H1 (cell line): Measurements from ENCODE around the gene CARM1. TPM values are rescaled to one million over a fixed set of nuclear protein-coding genes. Genes with fewer than 3 reads are reported as not detected.

ENCODE experiments used
- CTCF ChIA-PET: fragments of 300-600 bp; sonication (Branson Sonifier 250); formaldehyde crosslinking; loops from one replicate; lab custom pipeline; 2021; ENCODE audit not compliant: partially characterized antibody; lab: Charles Lee
- POLR2A ChIA-PET: fragments of 300-600 bp; sonication (Branson Sonifier 250); formaldehyde crosslinking; loops from one replicate; lab custom pipeline; 2021; ENCODE audit warnings: inconsistent platforms; ENCODE audit not compliant: partially characterized antibody; lab: Charles Lee
- DNase-seq, 2 experiments: peaks; one replicate each; pipeline versions ENCODE4 v3.0.0 to v3.0.0-alpha.2; 2010 to 2022; ENCODE audit warnings: low spot score in 2 of 2, low read depth in 1 of 2, mixed read lengths in 1 of 2
- FAIRE-seq: peaks from 2 replicates; lab custom pipeline; 2011; peaks lifted over from hg19 to GRCh38; lab: Jason Lieb, UNC
- H2AFZ ChIP-seq: 2 replicates; pipeline ENCODE4 v1.8.1; 2012; ENCODE audit warnings: low read length, inconsistent platforms
- H2AK5ac ChIP-seq: 2 replicates; pipeline ENCODE4 v1.6.1; 2013; ENCODE audit warnings: low read depth, low read length
- H2BK120ac ChIP-seq: replicated peaks from 2 replicates; pipeline ENCODE3; 2013; ENCODE audit warnings: low read depth, low read length, inconsistent platforms
- H2BK12ac ChIP-seq: 2 replicates; pipeline ENCODE4 v1.6.1; 2013; ENCODE audit warnings: low read depth, low read length
- H2BK15ac ChIP-seq: 2 replicates; pipeline ENCODE4 v1.6.1; 2013; ENCODE audit warnings: low read length
- H2BK20ac ChIP-seq: 2 replicates; pipeline ENCODE4 v1.6.1; 2013; ENCODE audit warnings: low read length
- H2BK5ac ChIP-seq: 2 replicates; pipeline ENCODE4 v1.6.1; 2013; ENCODE audit warnings: low read depth, low read length
- H3K14ac ChIP-seq: 2 replicates; pipeline ENCODE4 v1.6.1; 2013; ENCODE audit warnings: inconsistent platforms; ENCODE audit not compliant: insufficient read length
- H3K18ac ChIP-seq: 2 replicates; pipeline ENCODE4 v1.6.1; 2013; ENCODE audit warnings: low read length; ENCODE audit errors: extremely low read depth
- H3K23ac ChIP-seq: 2 replicates; pipeline ENCODE4 v1.6.1; 2013; ENCODE audit warnings: inconsistent platforms; ENCODE audit not compliant: insufficient read length
- H3K23me2 ChIP-seq: 2 replicates; pipeline ENCODE4 v1.6.1; 2013; ENCODE audit warnings: low read depth, low read length
- H3K27ac ChIP-seq: 2 replicates; pipeline ENCODE4 v1.6.1; 2011; ENCODE audit warnings: low read depth, low read length, inconsistent platforms
- H3K27me3 ChIP-seq, 4 experiments: replicated peaks in 1 of 4; 1 replicate in 1 of 4; 2 replicates in 3 of 4; pipeline versions ENCODE4 v1.6.1 to v1.8.1; 2011 to 2013; ENCODE audit warnings: low read length in 3 of 4, mild to moderate bottlenecking in 3 of 4, inconsistent platforms in 2 of 4, mixed read lengths in 2 of 4, moderate library complexity in 1 of 4; ENCODE audit not compliant: control insufficient read depth in 3 of 4, insufficient read depth in 3 of 4; ENCODE audit errors: extremely low read depth in 1 of 4
- H3K36me3 ChIP-seq, 4 experiments: 2 replicates each; pipeline versions ENCODE4 v1.6.1 to v1.8.1; 2011 to 2013; ENCODE audit warnings: mild to moderate bottlenecking in 4 of 4, low read length in 3 of 4, moderate library complexity in 2 of 4, control low read depth in 1 of 4, inconsistent platforms in 1 of 4; ENCODE audit not compliant: insufficient read depth in 4 of 4, control insufficient read depth in 2 of 4
- H3K4ac ChIP-seq: replicated peaks from 2 replicates; pipeline ENCODE3; 2013; ENCODE audit warnings: low read length, low read depth, mixed read lengths, inconsistent platforms; ENCODE audit not compliant: insufficient read length
- H3K4me1 ChIP-seq, 4 experiments: replicated peaks in 1 of 4; 1 replicate in 1 of 4; 2 replicates in 3 of 4; pipeline versions ENCODE4 v1.6.1 to v1.8.1; 2011 to 2013; ENCODE audit warnings: low read length in 3 of 4, inconsistent platforms in 2 of 4, mixed read lengths in 1 of 4; ENCODE audit not compliant: insufficient read depth in 4 of 4, control insufficient read depth in 3 of 4
- H3K4me2 ChIP-seq, 2 experiments: 2 replicates each; pipeline versions ENCODE4 v1.6.1 to v1.8.1; 2011 to 2013; ENCODE audit warnings: low read depth in 2 of 2, low read length in 2 of 2, control low read depth in 1 of 2, inconsistent platforms in 1 of 2, mild to moderate bottlenecking in 1 of 2; ENCODE audit not compliant: insufficient read depth in 1 of 2
- H3K4me3 ChIP-seq, 4 experiments: fragments of 200-600, 300-600 bp in 1 of 4; sonication (generic), shearing (Covaris generic), sonication (Bioruptor Twin) in 1 of 4; 2 replicates each; pipeline versions ENCODE4 v1.5.1 to v1.8.1; 2011 to 2016; ENCODE audit warnings: low read length in 4 of 4, low read depth in 3 of 4, control low read depth in 2 of 4, inconsistent platforms in 2 of 4, mild to moderate bottlenecking in 2 of 4, mixed read lengths in 1 of 4, moderate library complexity in 1 of 4; ENCODE audit not compliant: insufficient read depth in 2 of 4; ENCODE audit errors: extremely low read depth in 1 of 4
- H3K56ac ChIP-seq: replicated peaks from 2 replicates; pipeline ENCODE3; 2013; ENCODE audit warnings: low read depth, mild to moderate bottlenecking, mixed read lengths, low read length, inconsistent platforms; ENCODE audit not compliant: insufficient read length
- H3K79me1 ChIP-seq: 2 replicates; pipeline ENCODE4 v1.6.1; 2013; ENCODE audit warnings: low read depth, low read length, control low read depth
- H3K79me2 ChIP-seq, 2 experiments: 2 replicates each; pipeline versions ENCODE4 v1.6.1 to v1.8.1; 2012 to 2013; ENCODE audit warnings: low read length in 2 of 2, mild to moderate bottlenecking in 2 of 2, inconsistent platforms in 1 of 2; ENCODE audit not compliant: insufficient read depth in 2 of 2, control insufficient read depth in 1 of 2
- H3K9ac ChIP-seq, 4 experiments: replicated peaks in 1 of 4; 1 replicate in 1 of 4; 2 replicates in 3 of 4; pipeline versions ENCODE4 v1.6.1 to v1.8.1; 2011 to 2013; ENCODE audit warnings: low read depth in 3 of 4, low read length in 3 of 4, control low read depth in 2 of 4, mild to moderate bottlenecking in 2 of 4, moderate library complexity in 2 of 4, inconsistent platforms in 1 of 4; ENCODE audit errors: extremely low read depth in 1 of 4
- H3K9me3 ChIP-seq, 2 experiments: 2 replicates each; pipeline versions ENCODE4 v1.6.1 to v1.8.1; 2012 to 2013; ENCODE audit warnings: mild to moderate bottlenecking in 2 of 2, moderate library complexity in 2 of 2, control low read depth in 1 of 2, inconsistent platforms in 1 of 2, low read depth in 1 of 2, low read length in 1 of 2, mixed read lengths in 1 of 2; ENCODE audit not compliant: insufficient read depth in 2 of 2
- H4K20me1 ChIP-seq, 2 experiments: replicated peaks in 1 of 2; 2 replicates each; pipeline versions ENCODE3 to v1.8.1; 2011 to 2013; ENCODE audit warnings: inconsistent platforms in 2 of 2, low read length in 2 of 2, mild to moderate bottlenecking in 1 of 2; ENCODE audit not compliant: insufficient read depth in 2 of 2, control insufficient read depth in 1 of 2
- H4K5ac ChIP-seq: 2 replicates; pipeline ENCODE4 v1.6.1; 2013; ENCODE audit warnings: low read length, low read depth, mixed read lengths, inconsistent platforms; ENCODE audit not compliant: insufficient read length
- H4K8ac ChIP-seq: 2 replicates; pipeline ENCODE4 v1.8.0; 2013; ENCODE audit warnings: mild to moderate bottlenecking, moderate library complexity, low read length, inconsistent platforms; ENCODE audit not compliant: insufficient read depth; ENCODE audit errors: extremely low read depth
- H4K91ac ChIP-seq: replicated peaks from 2 replicates; pipeline ENCODE3; 2013; ENCODE audit warnings: low read length, mixed read lengths, inconsistent platforms; ENCODE audit not compliant: insufficient read length
- CREB1 ChIP-seq: IDR thresholded peaks from 2 replicates; pipeline ENCODE4 v1.6.1; 2012; ENCODE audit warnings: inconsistent platforms
- SIRT6 ChIP-seq: IDR thresholded peaks from one replicate; pipeline ENCODE4 v1.7.1; 2012; ENCODE audit warnings: low read length, inconsistent platforms
- WGBS, 2 experiments: shearing (Covaris generic) in 1 of 2; methylation state at CpG; one replicate each; pipeline versions ENCODE4 v1.1.6 to v1.1.7; 2013 to 2015; ENCODE audit warnings: low lambda C conversion rate in 2 of 2, mixed read lengths in 2 of 2, inconsistent platforms in 1 of 2, low coverage in 1 of 2, missing lambda C conversion rate in 1 of 2; ENCODE audit not compliant: insufficient replicate concordance in 2 of 2, insufficient coverage in 1 of 2, insufficient read length in 1 of 2; ENCODE audit errors: extremely low coverage in 1 of 2, missing lambda C conversion rate in 1 of 2; 5-methylcytosine and 5-hydroxymethylcytosine counted together
- polyA plus RNA-seq, 7 experiments: library from polyadenylated mRNA; depleted of rRNA in 3 of 7; stranded (reverse) in 5 of 7; unstranded in 2 of 7; fragments of >200 nt in 5 of 7; fragments of 200-250 nt in 2 of 7; gene quantifications; 1 replicate in 5 of 7; 2 replicates in 1 of 7; 4 replicates in 1 of 7; pipeline versions ENCODE4 v1.2.1 to v1.2.3, GENCODE V29; 2011 to 2013; ENCODE audit warnings: missing spikeins in 2 of 7, mixed read lengths in 2 of 7
- total RNA-seq: library from RNA; stranded (reverse); fragmentation: NEBNext Ultra II Directional; extraction: Animal tissue kit (Norgen Biotek cat#: 25700); gene quantifications from 2 replicates; pipeline ENCODE4 v1.2.1, GENCODE V29; 2021

CARM1 gene
- total and polyA plus RNA-seq, 2 of the 8 experiments (the other 6 are each of a cell fraction or from before 2014, with no cell fraction given) = 134 to 164 TPM

- WGBS, 2 experiments = 94% methylated on average over 38 of the region's 43 CpGs; no CpG with 5 or more reads in 1 of the 2 experiments
- Histone ChIP-seq H4K20me1 (peaks cover 3 to 11% of the 10 kb centered on the region in 2 experiments), H4K91ac (no peak overlapping the region), H2BK12ac (no peak overlapping the region), H2BK15ac (no peak overlapping the region), H3K27me3 (no peaks in the 10 kb centered on the region), H3K36me3 (peaks cover 4 to 51% (median 28%) of the 10 kb centered on the region in 4 experiments; a peak in 7 of 8 replicates), H3K23me2 (no peaks in the 10 kb centered on the region), H3K14ac (no peak overlapping the region), H3K4me1 (no peaks in the 10 kb centered on the region), H3K4me3 (no peak overlapping the region), H3K79me1 (no peaks in the 10 kb centered on the region), H4K5ac (no peak overlapping the region), H2BK5ac (no peak overlapping the region), H2AK5ac (no peak overlapping the region), H3K23ac (no peak overlapping the region), H3K18ac (no peak overlapping the region), H4K8ac (no peak overlapping the region), H3K4me2 (no peak overlapping the region), H2AFZ (no peak overlapping the region), H2BK120ac (no peak overlapping the region), H2BK20ac (no peak overlapping the region), H3K56ac (no peak overlapping the region), H3K79me2 (no peaks in the 10 kb centered on the region), H3K9me3 (no peaks in the 10 kb centered on the region), H3K9ac (no peak overlapping the region), H3K4ac (no peak overlapping the region), H3K27ac (no peak overlapping the region)
- no peak for DNase-seq
- FAIRE-seq = no peak
- TF ChIP-seq CREB1 (no peak), SIRT6 (no peak)
- POLR2A ChIA-PET = interaction anchor here (1.0 to 1.9 kb wide), 6 partner anchors 10 to 51 kb away, joined by 3 to 5 read pairs (median 3); no protein-coding TSS in a partner anchor
- CTCF ChIA-PET = interaction anchor here (1.0 to 1.6 kb wide), 4 partner anchors 12 to 36 kb away, joined by 3 read pairs; no protein-coding TSS in a partner anchor
These were observed 50.0 kb downstream of the CARM1 start for GRCh38 chr19:10921199-10921909.
